GM12873 (cell line): ENCODE measurements around the gene A3GALT2.

Source experiments
- TF ChIP-seq, protein P1 (sequence below): IDR thresholded peaks from 2 replicates; pipeline ENCODE4 v1.5.1; 2012; ENCODE audit warnings: low read depth, mild to moderate bottlenecking, moderate library complexity, low read length, control low read depth; ENCODE audit not compliant: insufficient read depth; ENCODE audit errors: missing control alignments

The A3GALT2 gene

GRCh38 chr1:33365560-33365997, 44.7 kb upstream of the A3GALT2 start:
- TF ChIP-seq, protein P1, sequence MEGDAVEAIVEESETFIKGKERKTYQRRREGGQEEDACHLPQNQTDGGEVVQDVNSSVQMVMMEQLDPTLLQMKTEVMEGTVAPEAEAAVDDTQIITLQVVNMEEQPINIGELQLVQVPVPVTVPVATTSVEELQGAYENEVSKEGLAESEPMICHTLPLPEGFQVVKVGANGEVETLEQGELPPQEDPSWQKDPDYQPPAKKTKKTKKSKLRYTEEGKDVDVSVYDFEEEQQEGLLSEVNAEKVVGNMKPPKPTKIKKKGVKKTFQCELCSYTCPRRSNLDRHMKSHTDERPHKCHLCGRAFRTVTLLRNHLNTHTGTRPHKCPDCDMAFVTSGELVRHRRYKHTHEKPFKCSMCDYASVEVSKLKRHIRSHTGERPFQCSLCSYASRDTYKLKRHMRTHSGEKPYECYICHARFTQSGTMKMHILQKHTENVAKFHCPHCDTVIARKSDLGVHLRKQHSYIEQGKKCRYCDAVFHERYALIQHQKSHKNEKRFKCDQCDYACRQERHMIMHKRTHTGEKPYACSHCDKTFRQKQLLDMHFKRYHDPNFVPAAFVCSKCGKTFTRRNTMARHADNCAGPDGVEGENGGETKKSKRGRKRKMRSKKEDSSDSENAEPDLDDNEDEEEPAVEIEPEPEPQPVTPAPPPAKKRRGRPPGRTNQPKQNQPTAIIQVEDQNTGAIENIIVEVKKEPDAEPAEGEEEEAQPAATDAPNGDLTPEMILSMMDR = no peak

- TF ChIP-seq, protein P1 = no peak
Measured at GRCh38 chr1:33364565-33364918, 43.6 kb upstream of the A3GALT2 start.

DNA sequence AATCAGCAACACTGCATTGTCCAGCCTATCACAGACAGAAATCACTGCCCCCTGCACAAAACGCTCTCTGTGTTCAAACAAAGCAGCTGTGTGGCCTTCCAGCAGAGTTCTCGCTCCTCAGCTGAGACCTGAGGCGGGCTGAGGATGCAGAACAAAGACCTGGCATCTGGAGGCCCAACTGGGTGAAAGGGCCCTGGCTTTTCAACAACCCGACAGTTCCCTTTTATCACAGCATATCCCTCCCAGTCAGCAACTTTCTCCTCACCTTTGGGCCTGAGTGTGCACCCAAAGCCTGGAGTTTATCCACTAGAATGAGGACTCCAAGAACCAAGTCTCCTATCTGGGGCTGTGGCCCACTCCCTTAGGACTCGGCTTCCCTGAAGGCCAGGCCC, 42.6 kb upstream of the A3GALT2 start:
- TF ChIP-seq, protein P1 = no peak

- TF ChIP-seq, protein P1 = no peak
Measured at GRCh38 chr1:33363021-33363420, 42.1 kb upstream of the A3GALT2 start.

GRCh38 chr1:33361532-33362235, 40.8 kb upstream of the A3GALT2 start:
- TF ChIP-seq, protein P1 = no peak

- TF ChIP-seq, protein P1 = no peak
Measured at GRCh38 chr1:33360367-33360766, 39.5 kb upstream of the A3GALT2 start.

- TF ChIP-seq, protein P1 = no peak
Measured at GRCh38 chr1:33359931-33360330, 39.0 kb upstream of the A3GALT2 start.
